Lower leg skin (tissue), 4 donors: Measurements from ENCODE around the gene COL5A3. TPM values are rescaled to one million over a fixed set of nuclear protein-coding genes. Genes with fewer than 3 reads are reported as not detected.

Experiments
- DNase-seq, 2 donors: peaks; one replicate each; pipeline ENCODE4 v3.0.0-alpha.2; 2019; ENCODE audit warnings: low spot score in 2 of 2
- H3K4me3 ChIP-seq: fragments of 200-600 bp; sonication (generic); 2 replicates; pipeline ENCODE4 v1.5.1; 2017; ENCODE audit warnings: mild to moderate bottlenecking, low read depth; ENCODE audit not compliant: poor library complexity, severe bottlenecking
- CTCF ChIP-seq, 3 donors: fragments of 450-650 bp; IDR thresholded peaks; one replicate each; pipeline ENCODE4 v1.5.1; 2016; ENCODE audit warnings: antibody characterized with exemption in 3 of 3, mild to moderate bottlenecking in 3 of 3, moderate library complexity in 2 of 3
- POLR2A ChIP-seq, 2 donors: fragments of 450-650 bp; IDR thresholded peaks; one replicate each; pipeline ENCODE4 v1.6.1; 2016 to 2017; ENCODE audit warnings: antibody characterized with exemption in 2 of 2, mild to moderate bottlenecking in 1 of 2, moderate library complexity in 1 of 2
- WGBS, 2 donors: methylation state at CpG; one replicate each; pipeline ENCODE4 v1.1.5; 2018; 5-methylcytosine and 5-hydroxymethylcytosine counted together
- intact Hi-C: fragments of 100-400 bp; cut with DNase I; formaldehyde crosslinking; loops from one replicate; pipeline ENCODE4 v1.15.0; 2023; ENCODE audit warnings: low total_unique reads
- total RNA-seq, 4 donors: library from RNA; depleted of rRNA; stranded (reverse); fragments of >200 nt; gene quantifications; one replicate each; pipeline ENCODE4 v1.1.0, GENCODE V29; 2016

The COL5A3 gene
- total RNA-seq, 4 donors from 2014 or later, result 11.9 to 31.9 (median 20.7) TPM

- intact Hi-C loops, result loop anchor here (5.0 kb wide), 1 partner anchor 860 kb away; the partner anchor contains the start of gene OR7G3
- WGBS, 2 donors, result 44 to 54% methylated on average over 8 of the region's 8 CpGs
- peak in 1 of 2 donors; percentile 47 for DNase-seq
- no peak for TF ChIP-seq POLR2A (IDR thresholded peaks at IDR 0.05)
- no peak for TF ChIP-seq CTCF (IDR thresholded peaks at IDR 0.05)
- no peak overlapping the region for H3K4me3 ChIP-seq
These were observed 23.5 kb downstream of the COL5A3 start for GRCh38 chr19:9986787-9987281.

- WGBS, 2 donors, result 87 to 90% methylated on average over 8 of the region's 8 CpGs
- intact Hi-C loops, result no loop called here
- no peak for DNase-seq
These were observed 28.7 kb downstream of the COL5A3 start for GRCh38 chr19:9981406-9982260.

DNA sequence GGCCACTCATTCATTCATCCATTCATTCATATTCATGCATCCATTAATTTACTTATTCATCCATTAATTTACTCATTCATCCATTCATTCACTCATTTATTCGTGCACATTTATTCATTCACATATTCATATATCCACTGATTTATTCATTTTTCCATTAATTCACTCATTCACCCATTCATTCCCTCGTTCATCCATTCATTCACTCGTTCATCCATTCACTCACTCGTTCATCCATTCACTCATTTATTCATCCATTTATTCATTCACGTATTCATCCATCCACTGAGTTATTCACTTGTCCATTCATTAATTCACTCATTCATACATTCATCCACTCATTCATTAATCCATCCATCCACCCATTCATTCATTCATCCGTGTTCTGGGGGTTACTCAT lies 38.2 kb downstream of the COL5A3 start:
- 92 to 94% methylated on average over 6 of the region's 6 CpGs for WGBS, 2 donors
- TF ChIP-seq POLR2A (IDR thresholded peaks at IDR 0.05), result no peak
- TF ChIP-seq CTCF (IDR thresholded peaks at IDR 0.05), result no peak
- H3K4me3 ChIP-seq, result no peak overlapping the region
- DNase-seq, result no peak
- intact Hi-C loops, result no loop called here

More at GRCh38 chr19:9981406-9982260, 28.7 kb downstream of the COL5A3 start:
- TF ChIP-seq POLR2A (IDR thresholded peaks at IDR 0.05) (no peak), CTCF (IDR thresholded peaks at IDR 0.05) (no peak)
- H3K4me3 ChIP-seq, result no peak overlapping the region

DNA sequence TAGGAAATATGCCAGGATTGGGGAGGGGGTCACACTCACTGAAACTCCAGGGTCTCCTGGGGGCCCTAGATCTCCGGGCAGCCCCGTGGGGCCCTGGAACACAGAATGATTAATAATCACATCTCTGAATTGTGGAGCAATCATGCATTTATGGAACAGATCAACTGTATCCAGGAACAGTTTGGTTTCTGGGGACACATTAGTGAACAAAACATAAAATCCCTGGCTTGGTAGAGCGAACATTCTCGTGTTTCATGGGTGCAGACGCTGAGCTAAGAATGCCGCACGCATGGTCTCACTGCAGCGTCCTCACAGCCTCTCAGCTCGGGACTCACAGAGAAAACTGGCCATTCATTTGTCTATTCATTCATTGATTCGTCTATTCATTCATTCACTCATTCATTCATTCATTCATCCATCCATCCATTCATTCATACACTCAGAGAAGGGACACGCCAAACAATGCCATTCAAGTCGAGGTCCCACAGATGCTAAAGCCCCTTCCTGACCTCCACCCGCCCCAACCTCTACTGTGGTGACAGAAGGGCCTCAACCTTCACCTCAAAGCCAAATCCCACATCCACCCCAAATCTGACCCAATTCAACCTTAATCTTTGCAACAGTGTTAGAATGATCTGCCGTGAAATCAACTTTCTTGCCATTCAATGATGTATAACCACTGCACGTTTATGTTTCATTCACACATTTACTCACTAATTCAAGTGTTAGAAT lies 39.0 kb downstream of the COL5A3 start:
- 75 to 81% methylated on average over 15 of the region's 15 CpGs for WGBS, 2 donors
- TF ChIP-seq POLR2A (IDR thresholded peaks at IDR 0.05) (no peak), CTCF (IDR thresholded peaks at IDR 0.05) (no peak)
- intact Hi-C loops, result no loop called here

GRCh38 chr19:9970481-9970880 lies 39.8 kb downstream of the COL5A3 start:
- TF ChIP-seq CTCF (IDR thresholded peaks at IDR 0.05), result no peak
- no peak for TF ChIP-seq POLR2A (IDR thresholded peaks at IDR 0.05)
- 75 to 87% methylated on average over 8 of the region's 8 CpGs for WGBS, 2 donors
- no peak overlapping the region for H3K4me3 ChIP-seq
- intact Hi-C loops, result no loop called here
- no peak for DNase-seq

More for the DNA sequence above, 39.0 kb downstream of the COL5A3 start:
- H3K4me3 ChIP-seq, result no peak overlapping the region
- DNase-seq, result no peak
